ENCODE results near the gene RANBP2.

Gene RANBP2

GRCh38 chr2:108778857-108779256, 59.6 kb downstream of the RANBP2 start:
- no peak overlapping the region for H3K4me3 ChIP-seq (ENCODE audit: low read length)
- DNase-seq (ENCODE audit: low read depth) = no peak
- TF ChIP-seq CTCF (conservative IDR thresholded peaks at IDR 0.05; ENCODE audit: low read depth, low read length) = no peak

GRCh38 chr2:108786008-108786353, 66.7 kb downstream of the RANBP2 start:
- no peak for TF ChIP-seq CTCF (conservative IDR thresholded peaks at IDR 0.05; ENCODE audit: low read depth, low read length)
- peak overlapping the region; percentile 70 for H3K4me3 ChIP-seq (ENCODE audit: low read length)
- no peak for DNase-seq (ENCODE audit: low read depth)

GRCh38 chr2:108786354-108787215, 67.3 kb downstream of the RANBP2 start, which contains the start of gene CCDC138:
TSS of gene CCDC138 (plus strand) at chr2:108786771. CDS start at chr2:108786823, 52 bp downstream.
- peak; percentile 64 for DNase-seq (ENCODE audit: low read depth)
- no peak for TF ChIP-seq CTCF (conservative IDR thresholded peaks at IDR 0.05; ENCODE audit: low read depth, low read length)
- H3K4me3 ChIP-seq (ENCODE audit: low read length) = peak within 1 kb of the TSS; percentile 70

- no peak for TF ChIP-seq CTCF (conservative IDR thresholded peaks at IDR 0.05; ENCODE audit: low read depth, low read length)
- DNase-seq (ENCODE audit: low read depth) = no peak
- peak overlapping the region; percentile 70 for H3K4me3 ChIP-seq (ENCODE audit: low read length)
These were observed 67.9 kb downstream of the RANBP2 start for GRCh38 chr2:108787216-108787541.

GRCh38 chr2:108803045-108803736, 83.9 kb downstream of the RANBP2 start:
- TF ChIP-seq CTCF (conservative IDR thresholded peaks at IDR 0.05; ENCODE audit: low read depth, low read length) = no peak
- no peak overlapping the region for H3K4me3 ChIP-seq (ENCODE audit: low read length)
- no peak for DNase-seq (ENCODE audit: low read depth)

- no peak for DNase-seq (ENCODE audit: low read depth)
- TF ChIP-seq CTCF (conservative IDR thresholded peaks at IDR 0.05; ENCODE audit: low read depth, low read length) = no peak
These were observed 85.8 kb downstream of the RANBP2 start for GRCh38 chr2:108805032-108805431.

GRCh38 chr2:108805782-108806181, 86.5 kb downstream of the RANBP2 start:
- no peak for DNase-seq (ENCODE audit: low read depth)
- TF ChIP-seq CTCF (conservative IDR thresholded peaks at IDR 0.05; ENCODE audit: low read depth, low read length) = no peak

More at GRCh38 chr2:108805032-108805431, 85.8 kb downstream of the RANBP2 start:
- no peak overlapping the region for H3K4me3 ChIP-seq (ENCODE audit: low read length)

More at GRCh38 chr2:108805782-108806181, 86.5 kb downstream of the RANBP2 start:
- H3K4me3 ChIP-seq (ENCODE audit: low read length) = no peak overlapping the region

All from retinal pigment epithelial cell (primary cell).